C4-2B (cell line): ENCODE data around the gene SPON1.

Source experiments
- CTCF ChIP-seq: fragments of 450-650 bp; conservative IDR thresholded peaks from 2 replicates; pipeline ENCODE4 v1.5.1; 2017; ENCODE audit warnings: mild to moderate bottlenecking
- ZFX ChIP-seq: fragments of 450-650 bp; IDR thresholded peaks from 2 replicates; pipeline ENCODE4 v1.6.1; 2017

- TF ChIP-seq CTCF, result no peak
- TF ChIP-seq ZFX, result no peak
Measured at GRCh38 chr11:14235701-14236100, 273.2 kb downstream of the SPON1 start.
